UCSD-AML1 (cell line): ENCODE measurements around the gene SPEF2.
"Not testable (repeated sequence)": the region's sequence is repeated elsewhere in the genome, so short reads cannot be mapped to it uniquely, and the experiment has no call there.

ENCODE experiments used
- DNase-seq: peaks from one replicate; lab custom pipeline; 2025; ENCODE audit not compliant: unreplicated experiment; lab: John Stamatoyannopoulos, UW

Gene SPEF2

DNA sequence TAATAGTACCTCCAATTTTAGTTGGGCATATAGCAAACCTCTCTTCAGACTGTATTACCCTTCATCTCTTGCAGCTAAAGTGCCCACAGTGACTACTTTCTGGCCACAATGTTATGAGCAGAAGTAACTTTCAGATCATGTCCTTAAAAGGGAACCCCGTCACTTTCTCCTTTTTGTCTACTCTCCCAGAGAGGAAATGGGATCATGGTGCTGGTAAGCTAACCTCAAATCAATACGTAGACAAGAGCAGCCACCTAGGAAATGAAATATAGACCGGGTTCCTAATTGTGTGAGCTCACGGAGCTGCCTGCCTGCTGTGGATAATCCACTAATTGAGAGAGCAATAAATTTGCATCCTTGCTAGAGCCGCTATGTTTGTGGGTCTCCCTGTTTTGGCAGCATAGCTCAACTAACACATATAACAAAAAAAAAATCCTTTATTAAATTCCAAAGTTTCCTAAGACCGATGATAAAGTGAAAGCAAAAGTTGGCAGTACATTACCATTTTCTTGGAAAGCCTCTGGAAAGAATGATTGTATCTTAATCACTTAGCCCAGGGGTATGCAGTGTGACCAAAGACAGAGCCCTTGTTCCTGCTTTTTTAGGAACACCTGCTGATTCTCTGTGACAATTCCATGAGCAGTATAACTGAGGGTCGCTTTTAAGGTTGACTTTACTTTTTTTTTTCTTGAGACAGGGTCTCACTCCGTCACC, 233.5 kb downstream of the SPEF2 start:
- no peak for DNase-seq

DNA sequence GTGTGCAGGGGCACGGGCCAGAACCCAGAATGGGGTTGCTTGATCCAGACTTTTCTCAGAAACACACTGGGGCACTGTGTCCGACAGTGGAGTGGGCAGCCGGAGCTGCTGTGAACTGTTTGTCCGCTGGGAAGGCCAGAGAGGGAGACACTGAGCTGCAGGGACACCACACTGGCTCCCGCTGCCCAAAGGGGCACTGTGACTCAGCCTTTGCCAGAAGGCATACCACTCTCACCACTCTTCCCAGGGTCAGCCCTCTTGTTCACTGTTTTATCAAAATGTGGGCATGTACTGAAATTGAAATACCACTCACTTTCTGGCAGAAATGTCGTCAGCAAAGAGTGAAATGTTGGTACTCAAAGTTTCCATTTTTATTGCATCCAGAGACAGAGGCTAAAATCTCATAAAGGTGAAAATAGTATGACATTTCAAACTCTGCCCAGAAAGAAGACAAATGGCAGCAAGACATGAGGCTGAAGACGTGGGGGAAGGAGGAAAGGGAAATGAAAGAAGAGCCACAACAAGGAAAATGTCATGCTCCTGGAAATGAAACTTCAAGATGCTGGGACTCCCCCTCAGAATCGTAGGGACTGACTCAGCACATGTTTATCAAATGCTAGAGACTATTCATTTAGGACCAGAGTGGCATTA, 234.5 kb downstream of the SPEF2 start:
- DNase-seq: no peak

DNA sequence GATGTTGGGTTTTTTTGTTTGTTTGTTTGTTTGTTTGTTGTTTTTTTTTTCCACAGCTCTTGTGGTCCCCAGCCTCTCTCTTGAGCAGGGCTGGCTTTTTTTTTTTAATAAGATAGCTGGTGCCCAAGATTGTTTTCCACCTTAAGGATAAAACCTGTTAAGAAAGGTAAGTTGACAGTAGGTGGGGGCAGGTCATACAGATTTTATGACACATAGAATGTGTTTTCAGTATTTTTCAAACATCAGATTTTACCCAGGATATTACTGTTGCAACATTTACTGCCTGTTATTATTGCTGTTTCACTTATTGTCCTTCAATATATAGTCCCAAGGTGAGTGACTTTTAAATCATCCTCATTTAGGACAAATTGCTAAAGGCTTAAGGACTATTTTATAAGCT, 235.1 kb downstream of the SPEF2 start:
- no peak for DNase-seq

DNA sequence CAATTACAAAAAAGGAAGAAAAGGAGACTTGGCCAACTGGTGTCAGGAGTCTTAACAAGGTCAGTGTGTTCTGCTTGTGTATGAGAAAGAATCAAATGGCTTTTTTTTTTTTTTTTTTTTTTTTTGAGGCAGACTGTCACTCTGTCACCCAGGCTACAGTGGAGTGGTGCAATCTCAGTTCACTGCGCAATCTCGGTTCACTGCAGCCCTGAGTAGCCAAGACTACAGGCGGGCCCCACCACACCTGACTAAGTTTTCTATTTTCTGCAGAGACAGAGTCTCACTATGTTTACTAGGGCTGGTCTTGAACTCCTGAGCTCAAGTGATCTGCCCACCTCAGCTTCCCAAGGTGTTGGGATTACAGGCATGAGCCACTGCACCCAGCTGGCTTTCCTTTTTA, 236.0 kb downstream of the SPEF2 start:
- DNase-seq: no peak

DNA sequence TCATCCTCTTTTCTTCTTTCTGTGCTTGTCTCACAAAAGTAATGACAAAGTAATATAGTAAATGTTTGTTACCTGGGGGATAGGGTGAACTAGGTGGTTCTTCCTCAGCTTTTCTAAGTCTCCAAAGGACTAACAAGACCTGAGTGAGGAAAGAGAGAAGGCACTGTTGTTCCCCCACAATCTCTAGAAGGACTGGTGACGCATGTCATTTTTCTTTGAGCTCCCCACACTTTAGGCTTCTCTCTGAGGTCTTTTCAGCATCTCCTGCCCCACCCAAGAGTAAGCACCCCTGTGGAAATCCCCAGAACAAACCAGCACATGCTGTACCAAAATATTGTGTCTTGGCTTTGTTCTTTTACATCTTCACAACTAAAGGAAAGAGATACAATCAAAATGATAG, 236.6 kb downstream of the SPEF2 start:
- no peak for DNase-seq

DNA sequence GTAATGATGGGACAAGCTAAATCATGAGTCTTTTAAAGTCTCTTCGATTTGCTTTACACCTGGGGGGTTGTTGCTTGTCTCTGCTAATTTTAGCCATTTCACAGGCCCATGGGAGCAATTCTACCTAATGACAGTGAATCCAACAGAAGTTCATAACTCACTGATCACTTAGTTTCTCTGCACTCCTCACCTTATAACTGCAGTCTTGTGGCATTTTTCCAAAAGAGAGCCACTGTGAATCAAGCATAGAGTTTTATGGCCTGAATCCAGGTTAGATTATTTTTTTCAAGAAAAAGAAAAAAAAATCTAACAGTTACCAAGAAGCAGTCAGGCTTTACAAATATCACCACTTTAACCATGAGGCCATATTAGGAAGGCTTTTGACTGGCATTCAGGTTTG, 237.5 kb downstream of the SPEF2 start:
- no peak for DNase-seq

DNA sequence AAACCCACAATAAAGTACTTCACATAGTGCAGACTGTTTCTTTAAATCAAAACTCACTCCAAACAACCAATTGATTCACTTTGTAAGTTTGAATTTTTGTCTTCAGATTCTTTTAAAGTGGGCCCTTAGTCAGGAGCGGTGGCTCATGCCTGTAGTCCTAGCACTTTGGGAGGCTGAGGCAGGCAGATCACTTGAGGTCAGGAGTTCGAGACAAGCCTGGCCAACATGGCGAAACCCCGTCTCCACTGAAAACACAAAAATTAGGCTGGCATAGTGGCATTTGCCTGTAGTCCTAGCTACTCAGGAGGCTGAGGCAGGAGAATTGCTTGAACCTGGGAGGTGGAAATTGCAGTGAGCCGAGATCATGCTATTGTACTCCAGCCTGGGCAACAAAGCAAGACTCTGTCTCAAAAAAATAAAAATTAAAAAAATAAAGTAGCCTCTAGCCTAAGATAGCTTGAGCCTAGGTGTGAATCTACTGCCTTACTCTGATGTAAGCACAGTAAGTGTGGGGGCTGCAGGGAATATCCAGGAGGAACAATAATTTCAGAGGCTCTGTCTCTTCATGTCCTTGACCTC, 238.6 kb downstream of the SPEF2 start:
- DNase-seq: not testable (repeated sequence)

DNA sequence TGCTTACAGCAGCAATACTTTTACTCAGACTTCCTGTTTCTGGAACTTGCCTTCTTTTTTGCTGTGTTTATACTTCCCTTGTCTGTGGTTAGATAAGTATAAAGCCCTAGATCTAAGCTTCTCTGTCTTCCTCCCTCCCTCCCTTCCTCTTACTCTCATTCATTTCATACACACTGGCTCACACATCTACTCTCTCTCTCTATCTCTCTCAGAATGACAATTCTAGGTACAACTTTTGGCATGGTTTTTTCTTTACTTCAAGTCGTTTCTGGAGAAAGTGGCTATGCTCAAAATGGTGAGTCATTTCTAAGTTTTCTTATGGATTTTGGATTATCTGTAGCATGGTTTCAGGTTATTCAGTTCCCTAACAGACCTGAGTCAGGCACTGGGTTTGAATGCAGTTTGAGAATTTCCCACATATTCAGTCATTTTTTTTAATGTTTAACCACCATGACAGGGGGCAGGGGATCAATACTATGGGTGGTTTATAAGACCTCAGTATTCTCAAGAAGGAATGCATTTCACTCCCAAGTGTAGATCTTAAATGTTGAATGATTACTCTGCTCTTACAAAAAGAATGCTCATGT, 239.2 kb downstream of the SPEF2 start, which contains the start of gene IL7R:
TSS of gene IL7R (plus strand) at position 127 of the 587 bp plus-strand sequence. CDS start at position 214, 87 bp downstream.
- no peak for DNase-seq

DNA sequence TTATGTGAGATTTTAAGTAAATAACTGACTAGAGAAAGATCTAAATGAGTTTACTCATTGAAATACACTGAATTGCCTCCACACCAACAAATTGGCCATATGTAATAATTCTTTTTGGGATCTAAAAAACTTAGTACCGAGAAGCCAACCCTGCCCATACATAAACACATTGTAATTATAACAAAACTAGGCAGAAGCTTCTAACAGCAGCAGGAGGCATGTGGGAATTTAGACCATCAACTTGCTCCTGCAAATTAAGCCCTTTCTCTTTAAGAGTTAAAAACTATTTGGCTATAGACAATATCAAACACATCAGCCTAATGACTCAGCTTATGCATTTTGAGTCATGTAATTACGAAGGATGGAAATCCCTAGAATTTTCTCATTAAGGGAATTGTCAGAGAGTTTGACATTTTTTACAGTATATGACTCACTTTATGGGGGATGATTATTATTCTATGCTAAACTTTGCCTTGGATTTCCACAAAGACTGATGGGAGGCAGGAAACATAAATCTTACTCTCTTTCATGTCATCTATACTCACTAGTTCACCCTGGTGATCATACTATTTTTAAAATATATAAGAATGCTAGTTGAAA, 240.0 kb downstream of the SPEF2 start:
- DNase-seq: no peak

DNA sequence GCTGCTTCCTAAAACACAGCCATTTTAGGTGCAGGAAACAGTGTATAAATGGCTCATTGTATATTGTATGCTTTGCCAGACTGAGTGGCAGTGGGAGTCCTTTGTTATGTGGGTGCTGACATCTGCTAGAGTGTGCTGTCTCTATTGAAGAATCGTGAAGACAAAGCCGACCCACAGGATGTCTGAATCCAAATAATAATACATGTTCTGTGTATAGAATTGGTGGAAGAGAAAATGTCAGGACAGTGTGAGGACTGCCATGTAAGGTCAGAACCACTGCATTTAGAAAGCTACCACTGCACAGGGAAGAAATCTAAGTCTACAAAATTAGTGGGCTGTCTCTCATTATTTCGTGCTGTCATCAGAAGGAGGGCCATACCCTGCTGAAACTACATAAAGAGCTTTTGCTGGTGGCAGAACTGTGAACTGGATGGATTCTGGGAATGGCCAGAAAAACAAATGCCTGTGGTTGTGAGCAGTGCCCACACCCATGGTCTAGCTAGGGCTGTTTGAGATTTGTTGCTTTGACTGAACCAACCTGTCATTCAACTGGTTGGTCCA, 241.5 kb downstream of the SPEF2 start:
- no peak for DNase-seq

DNA sequence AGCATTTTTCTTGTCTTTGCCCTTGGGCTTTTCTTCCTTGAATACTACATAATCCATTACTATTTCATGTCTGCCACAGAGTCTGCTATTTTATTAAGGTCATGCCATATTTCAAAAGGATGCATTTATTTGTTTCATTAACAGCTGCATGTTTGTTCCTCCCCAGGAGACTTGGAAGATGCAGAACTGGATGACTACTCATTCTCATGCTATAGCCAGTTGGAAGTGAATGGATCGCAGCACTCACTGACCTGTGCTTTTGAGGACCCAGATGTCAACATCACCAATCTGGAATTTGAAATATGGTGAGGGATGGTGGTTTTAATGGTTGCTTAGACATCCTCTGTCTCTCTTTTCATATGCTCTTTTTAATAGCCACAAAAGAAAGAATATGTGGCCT, 243.0 kb downstream of the SPEF2 start:
- no peak for DNase-seq

DNA sequence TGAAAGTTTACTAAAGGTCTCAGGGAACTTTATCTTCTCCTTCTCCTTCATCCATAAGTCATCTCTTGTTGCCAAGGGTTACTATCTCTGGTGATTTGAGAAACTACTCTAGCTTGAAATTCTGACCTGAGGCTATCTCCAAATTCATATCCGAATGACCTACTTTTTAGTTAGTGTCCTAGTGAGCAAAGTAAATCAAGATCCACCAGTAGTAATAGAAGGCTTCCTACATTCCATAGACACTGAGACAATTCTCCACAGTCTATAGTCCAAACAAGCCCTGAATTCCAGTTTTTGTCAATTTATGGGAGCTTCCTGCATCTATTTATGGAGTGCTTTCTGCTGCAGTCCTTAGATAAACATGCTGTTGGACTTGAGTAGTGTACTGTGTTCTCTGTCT, 244.1 kb downstream of the SPEF2 start:
- DNase-seq: no peak

DNA sequence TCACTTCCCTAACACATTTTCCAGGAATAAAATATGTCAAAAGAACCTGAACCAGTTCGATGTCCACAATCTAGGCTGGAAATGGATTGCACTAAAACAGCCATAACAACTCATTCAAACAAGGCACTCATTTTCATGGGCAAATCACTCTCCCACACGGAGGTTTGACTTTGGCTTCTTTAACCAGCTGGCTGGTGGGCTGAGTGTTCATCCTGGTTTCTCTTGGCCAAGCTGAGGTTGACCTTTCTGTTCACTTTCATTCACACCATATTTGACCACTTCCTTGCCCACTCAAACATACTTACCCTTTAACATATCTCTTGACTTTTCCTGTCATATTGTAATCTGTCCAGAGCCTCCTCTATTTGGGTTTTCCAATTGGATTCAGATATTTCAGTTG, 244.5 kb downstream of the SPEF2 start:
- DNase-seq: no peak

DNA sequence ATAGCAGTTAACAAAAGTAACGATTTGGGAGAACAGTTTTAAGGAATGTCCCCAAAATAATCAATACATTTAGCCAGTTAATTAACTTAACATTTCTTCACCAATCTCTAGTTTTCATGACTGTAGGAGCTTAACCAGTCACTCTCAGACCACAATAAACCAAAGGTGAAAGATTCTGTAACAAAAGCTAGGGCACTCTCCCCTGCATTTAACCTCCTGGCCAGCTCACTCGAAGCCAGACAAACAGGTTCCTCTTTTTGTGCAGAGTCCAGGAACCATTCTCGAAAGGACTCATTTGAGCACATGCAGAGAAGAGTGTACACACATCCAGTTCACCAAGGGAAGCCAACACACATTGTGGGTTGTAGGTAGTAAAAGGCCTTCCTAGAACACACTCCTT, 245.5 kb downstream of the SPEF2 start:
- DNase-seq: no peak
